SK-N-SH (cell line): Measurements from ENCODE around the gene B4GALT3. TPM values are rescaled to one million over a fixed set of nuclear protein-coding genes. Genes with fewer than 3 reads are reported as not detected.

ENCODE experiments used
- CTCF ChIA-PET: fragments of 300-600, 350-600 bp; formaldehyde crosslinking; extraction: SDS; loops from one replicate; lab custom pipeline; 2021; lab: Yijun Ruan, JAX
- POLR2A ChIA-PET: fragments of 350-600 bp; sonication (Branson Sonifier 250); formaldehyde crosslinking; extraction: SDS; loops from one replicate; lab custom pipeline; 2020; ENCODE audit warnings: antibody characterized with exemption, inconsistent platforms; lab: Yijun Ruan, JAX
- DNase-seq: peaks from one replicate; pipeline ENCODE4 v3.0.0; 2012
- H2AFZ ChIP-seq: fragments of 200-600 bp; sonication (generic); 2 replicates; pipeline ENCODE4 v1.8.1; 2016; ENCODE audit warnings: antibody characterized with exemption, mild to moderate bottlenecking, low read depth
- H3F3A ChIP-seq: fragments of 200-600 bp; sonication (generic); replicated peaks from 2 replicates; pipeline ENCODE3; 2016; ENCODE audit warnings: antibody characterized with exemption, mild to moderate bottlenecking; ENCODE audit not compliant: insufficient read depth
- H3K27ac ChIP-seq, 2 experiments: fragments of 200-500 bp in 1 of 2; fragments of 200-600 bp in 1 of 2; sonication (Bioruptor generic) in 1 of 2; sonication (generic), shearing (Covaris generic) in 1 of 2; 2 replicates each; pipeline versions ENCODE4 v1.5.1 to v1.6.1; 2014 to 2016; ENCODE audit warnings: low read depth in 2 of 2, inconsistent platforms in 1 of 2, low read length in 1 of 2, mild to moderate bottlenecking in 1 of 2, mixed read lengths in 1 of 2
- H3K27me3 ChIP-seq: fragments of 200-600 bp; sonication (generic), shearing (Covaris generic); 2 replicates; pipeline ENCODE4 v1.6.1; 2016; ENCODE audit warnings: mixed run types; ENCODE audit not compliant: insufficient read depth
- H3K36me3 ChIP-seq, 2 experiments: fragments of 200-500 bp in 1 of 2; fragments of 200-600 bp in 1 of 2; sonication (Bioruptor generic) in 1 of 2; sonication (generic) in 1 of 2; replicated peaks in 1 of 2; 2 replicates each; pipeline versions ENCODE3 to v1.5.1; 2014 to 2016; ENCODE audit warnings: low read length in 1 of 2, mild to moderate bottlenecking in 1 of 2; ENCODE audit not compliant: insufficient read depth in 2 of 2, control insufficient read depth in 1 of 2
- H3K4me1 ChIP-seq, 2 experiments: fragments of 200-500 bp in 1 of 2; fragments of 200-600 bp in 1 of 2; sonication (Bioruptor generic) in 1 of 2; sonication (generic), shearing (Covaris generic) in 1 of 2; 2 replicates each; pipeline versions ENCODE4 v1.5.1 to v1.6.1; 2014 to 2016; ENCODE audit warnings: low read depth in 1 of 2, low read length in 1 of 2, mixed run types in 1 of 2; ENCODE audit not compliant: insufficient read depth in 2 of 2, control insufficient read depth in 1 of 2
- H3K4me2 ChIP-seq: fragments of 200-600 bp; sonication (generic), shearing (Covaris generic); 2 replicates; pipeline ENCODE4 v1.6.1; 2017; ENCODE audit warnings: mixed run types
- H3K4me3 ChIP-seq, 2 experiments: fragments of 200-500 bp in 1 of 2; fragments of 200-600 bp in 1 of 2; sonication (Bioruptor generic) in 1 of 2; sonication (generic), shearing (Covaris generic) in 1 of 2; 2 replicates each; pipeline versions ENCODE4 v1.5.1 to v1.8.1; 2014 to 2016; ENCODE audit warnings: low read depth in 2 of 2, inconsistent platforms in 1 of 2, low read length in 1 of 2, mild to moderate bottlenecking in 1 of 2, mixed read lengths in 1 of 2, moderate library complexity in 1 of 2
- H3K79me2 ChIP-seq: fragments of 200-600 bp; sonication (generic); 2 replicates; pipeline ENCODE4 v1.8.1; 2017; ENCODE audit warnings: mild to moderate bottlenecking; ENCODE audit not compliant: insufficient read depth
- H3K9ac ChIP-seq: fragments of 200-600 bp; sonication (generic); 2 replicates; pipeline ENCODE4 v1.6.1; 2017; ENCODE audit warnings: mixed run types
- H3K9me2 ChIP-seq: fragments of 200-600 bp; sonication (generic); 2 replicates; pipeline ENCODE4 v1.6.1; 2017; ENCODE audit warnings: mixed run types
- H3K9me3 ChIP-seq: fragments of 200-600 bp; sonication (generic); 2 replicates; pipeline ENCODE4 v1.6.1; 2017; ENCODE audit warnings: mixed run types, mild to moderate bottlenecking, moderate library complexity
- H4K20me1 ChIP-seq: fragments of 200-600 bp; sonication (generic); 2 replicates; pipeline ENCODE4 v1.6.1; 2017; ENCODE audit warnings: mild to moderate bottlenecking, mixed run types; ENCODE audit not compliant: insufficient read depth
- EP300 ChIP-seq, 2 experiments: IDR thresholded peaks; 2 replicates each; pipeline versions ENCODE4 v1.4.0 to v1.6.1; 2012; ENCODE audit warnings: borderline replicate concordance in 1 of 2, low read depth in 1 of 2, low read length in 1 of 2
- GABPA ChIP-seq: IDR thresholded peaks from 2 replicates; pipeline ENCODE4 v1.4.0; 2012; ENCODE audit warnings: low read depth, mild to moderate bottlenecking
- GATA2 ChIP-seq: sonication (generic); formaldehyde crosslinking; IDR thresholded peaks from 2 replicates; pipeline ENCODE4 v1.5.0; 2020; ENCODE audit warnings: mild to moderate bottlenecking, missing genetic modification reagents
- JUND ChIP-seq: IDR thresholded peaks from 2 replicates; pipeline ENCODE4 v1.4.0; 2012
- NFIC ChIP-seq: IDR thresholded peaks from 2 replicates; pipeline ENCODE4 v1.4.0; 2012; ENCODE audit warnings: borderline replicate concordance
- REST ChIP-seq: IDR thresholded peaks from 2 replicates; pipeline ENCODE4 v1.6.1; 2012; ENCODE audit warnings: mild to moderate bottlenecking, low read depth, low read length, moderate library complexity
- RXRA ChIP-seq: IDR thresholded peaks from 2 replicates; pipeline ENCODE4 v1.4.0; 2012; ENCODE audit warnings: low read depth, mild to moderate bottlenecking, borderline replicate concordance
- SIN3A ChIP-seq: IDR thresholded peaks from 2 replicates; pipeline ENCODE4 v1.6.1; 2012; ENCODE audit warnings: low read depth, mild to moderate bottlenecking, low read length, moderate library complexity, borderline replicate concordance
- TEAD4 ChIP-seq: IDR thresholded peaks from 2 replicates; pipeline ENCODE4 v1.4.0; 2012; ENCODE audit warnings: mild to moderate bottlenecking, borderline replicate concordance; ENCODE audit not compliant: insufficient read depth
- WGBS: methylation state at CpG from one replicate; pipeline ENCODE4 v1.1.6; 2017; ENCODE audit warnings: low lambda C conversion rate; 5-methylcytosine and 5-hydroxymethylcytosine counted together
- polyA plus RNA-seq, 3 experiments: library from polyadenylated mRNA; depleted of rRNA; stranded (reverse); fragments of >200 nt; gene quantifications; 2 replicates each; pipeline ENCODE4 v1.2.3, GENCODE V29; 2012
- TF ChIP-seq, protein P1 (sequence below): IDR thresholded peaks from 2 replicates; pipeline ENCODE4; 2012

The B4GALT3 gene
- polyA plus RNA-seq, 1 of the 3 experiments (the other 2 are of a cell fraction) = 56.5 TPM

GRCh38 chr1:161200421-161200991 lies 23.2 kb upstream of the B4GALT3 start:
- Histone ChIP-seq H3F3A (peaks cover 12% of the 10 kb centered on the region), H3K4me2 (no peak overlapping the region), H4K20me1 (no peaks in the 10 kb centered on the region), H2AFZ (no peak overlapping the region), H3K27ac (peak overlapping the region in 1 of 2 experiments; percentile 99; a peak in 2 of 4 replicates), H3K9me2 (no peaks in the 10 kb centered on the region), H3K4me1 (peaks cover 33 to 71% of the 10 kb centered on the region in 2 experiments), H3K36me3 (peaks cover 11 to 24% of the 10 kb centered on the region in 2 experiments), H3K9ac (no peak overlapping the region), H3K27me3 (no peaks in the 10 kb centered on the region), H3K4me3 (no peak overlapping the region), H3K79me2 (peaks cover 33% of the 10 kb centered on the region), H3K9me3 (no peaks in the 10 kb centered on the region)
- TF ChIP-seq NFIC = no peak
- TF ChIP-seq GABPA = no peak
- TF ChIP-seq RXRA = no peak
- TF ChIP-seq GATA2 (CRISPR knock-in tag) = no peak
- TF ChIP-seq JUND = no peak
- no peak for TF ChIP-seq EP300 (IDR thresholded peaks at IDR 0.05; ENCODE audit: borderline replicate concordance in 1 of 2, low read depth in 1 of 2, low read length in 1 of 2)
- TF ChIP-seq, protein P1, sequence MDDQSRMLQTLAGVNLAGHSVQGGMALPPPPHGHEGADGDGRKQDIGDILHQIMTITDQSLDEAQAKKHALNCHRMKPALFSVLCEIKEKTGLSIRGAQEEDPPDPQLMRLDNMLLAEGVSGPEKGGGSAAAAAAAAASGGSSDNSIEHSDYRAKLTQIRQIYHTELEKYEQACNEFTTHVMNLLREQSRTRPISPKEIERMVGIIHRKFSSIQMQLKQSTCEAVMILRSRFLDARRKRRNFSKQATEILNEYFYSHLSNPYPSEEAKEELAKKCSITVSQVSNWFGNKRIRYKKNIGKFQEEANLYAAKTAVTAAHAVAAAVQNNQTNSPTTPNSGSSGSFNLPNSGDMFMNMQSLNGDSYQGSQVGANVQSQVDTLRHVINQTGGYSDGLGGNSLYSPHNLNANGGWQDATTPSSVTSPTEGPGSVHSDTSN = no peak
- no peak for TF ChIP-seq SIN3A
- TF ChIP-seq REST = no peak
- CTCF ChIA-PET = interaction anchor here (1.2 to 6.8 kb wide), 7 partner anchors 8 to 181 kb away, joined by 3 to 65 read pairs (median 11); partner anchors contain the start of genes PPOX and TOMM40L
- POLR2A ChIA-PET = no interaction called here
- 95% methylated on average over 5 of the region's 5 CpGs for WGBS
- DNase-seq = no peak

- peaks cover 24% of the 10 kb centered on the region for H3K79me2 ChIP-seq
- no peak overlapping the region for H3K9ac ChIP-seq
- H3K27ac ChIP-seq = peak overlapping the region in 1 of 2 experiments; percentile 99; a peak in 2 of 4 replicates
- WGBS = 69% methylated on average over 5 of the region's 5 CpGs
- H4K20me1 ChIP-seq = no peaks in the 10 kb centered on the region
- H3K9me2 ChIP-seq = no peaks in the 10 kb centered on the region
- peaks cover 8% of the 10 kb centered on the region for H3F3A ChIP-seq
- ChIA-PET POLR2A (no interaction called here), CTCF (interaction anchor here (2.0 to 3.2 kb wide), 2 partner anchors 26 to 33 kb away, joined by 7 to 13 read pairs; partner anchors contain the start of genes PPOX and TOMM40L)
- no peaks in the 10 kb centered on the region for H3K9me3 ChIP-seq
- no peak for TF ChIP-seq TEAD4
- H2AFZ ChIP-seq = peak overlapping the region; percentile 94; the same call in 1 of the 2 replicates
- peaks cover 33 to 77% of the 10 kb centered on the region in 2 experiments for H3K4me1 ChIP-seq
- H3K4me3 ChIP-seq = no peak overlapping the region
- no peaks in the 10 kb centered on the region for H3K27me3 ChIP-seq
- DNase-seq = no peak
- H3K36me3 ChIP-seq = peaks cover 11 to 15% of the 10 kb centered on the region in 2 experiments
- H3K4me2 ChIP-seq = peak overlapping the region; percentile 79; the same call in 1 of the 2 replicates
Measured at GRCh38 chr1:161199506-161200139, 22.3 kb upstream of the B4GALT3 start.
